Liver (tissue), 9 donors: ENCODE results near the gene SORCS2. TPM values are rescaled to one million over a fixed set of nuclear protein-coding genes. Genes with fewer than 3 reads are reported as not detected.

Experiments
- DNase-seq: peaks from one replicate; pipeline ENCODE4 v3.0.0-alpha.2; 2017; ENCODE audit warnings: low spot score
- H3K27ac ChIP-seq, 2 donors: one replicate each; pipeline ENCODE4 v1.7.0; 2013; ENCODE audit warnings: inconsistent platforms in 2 of 2, low read length in 2 of 2, control low read depth in 1 of 2, low read depth in 1 of 2, mild to moderate bottlenecking in 1 of 2
- H3K27me3 ChIP-seq, 4 donors: one replicate each; pipeline versions ENCODE4 v1.6.1 to v1.7.0; 2013; ENCODE audit warnings: low read length in 3 of 4, inconsistent platforms in 1 of 4, mild to moderate bottlenecking in 1 of 4, moderate library complexity in 1 of 4; ENCODE audit not compliant: control insufficient read depth in 4 of 4, insufficient read depth in 4 of 4
- H3K36me3 ChIP-seq, 4 donors: one replicate each; pipeline versions ENCODE4 v1.6.1 to v1.7.0; 2013; ENCODE audit warnings: low read length in 3 of 4, mild to moderate bottlenecking in 3 of 4, low read depth in 1 of 4, moderate library complexity in 1 of 4; ENCODE audit not compliant: control insufficient read depth in 4 of 4, insufficient read depth in 3 of 4
- H3K4me1 ChIP-seq, 4 donors: one replicate each; pipeline versions ENCODE4 v1.6.1 to v1.7.0; 2013; ENCODE audit warnings: low read length in 3 of 4, mild to moderate bottlenecking in 3 of 4, moderate library complexity in 1 of 4; ENCODE audit not compliant: control insufficient read depth in 4 of 4, insufficient read depth in 4 of 4
- H3K4me3 ChIP-seq, 3 donors: one replicate each; pipeline versions ENCODE4 v1.6.1 to v1.7.0; 2013; ENCODE audit warnings: low read length in 3 of 3, control low read depth in 1 of 3, low read depth in 1 of 3, mild to moderate bottlenecking in 1 of 3
- H3K9ac ChIP-seq, 2 donors: one replicate each; pipeline ENCODE4 v1.7.0; 2013; ENCODE audit warnings: low read length in 2 of 2, mild to moderate bottlenecking in 2 of 2, moderate library complexity in 2 of 2, control low read depth in 1 of 2, low read depth in 1 of 2
- H3K9me3 ChIP-seq, 4 donors: one replicate each; pipeline versions ENCODE4 v1.6.1 to v1.7.0; 2013; ENCODE audit warnings: low read length in 3 of 4; ENCODE audit not compliant: control insufficient read depth in 4 of 4
- EGR1 ChIP-seq, 2 donors: IDR thresholded peaks; 2 replicates each; pipeline ENCODE4 v1.6.1; 2016 to 2018; ENCODE audit warnings: antibody characterized with exemption in 2 of 2, low read depth in 2 of 2
- FOXA1 ChIP-seq: IDR thresholded peaks from 2 replicates; pipeline ENCODE4 v1.6.1; 2016; ENCODE audit warnings: antibody characterized with exemption
- FOXA2 ChIP-seq: IDR thresholded peaks from 2 replicates; pipeline ENCODE4 v1.6.1; 2016; ENCODE audit warnings: antibody characterized with exemption
- GABPA ChIP-seq, 2 donors: IDR thresholded peaks in 1 of 2; conservative IDR thresholded peaks in 1 of 2; 2 replicates each; pipeline ENCODE4 v1.6.1; 2016; ENCODE audit warnings: antibody characterized with exemption in 2 of 2, mild to moderate bottlenecking in 1 of 2, moderate library complexity in 1 of 2
- HNF4A ChIP-seq, 2 donors: conservative IDR thresholded peaks; 2 replicates each; pipeline ENCODE4 v1.6.1; 2016; ENCODE audit warnings: antibody characterized with exemption in 2 of 2, mild to moderate bottlenecking in 2 of 2
- HNF4G ChIP-seq: IDR thresholded peaks from 2 replicates; pipeline ENCODE4 v1.6.1; 2016; ENCODE audit warnings: antibody characterized with exemption
- JUND ChIP-seq, 2 donors: IDR thresholded peaks; 2 replicates each; pipeline ENCODE4 v1.6.1; 2016; ENCODE audit warnings: antibody characterized with exemption in 2 of 2
- NR2F2 ChIP-seq: IDR thresholded peaks from 2 replicates; pipeline ENCODE4 v1.6.1; 2016; ENCODE audit warnings: antibody characterized with exemption
- RAD21 ChIP-seq, 2 donors: IDR thresholded peaks; 2 replicates each; pipeline ENCODE4 v1.6.1; 2016; ENCODE audit warnings: antibody characterized with exemption in 2 of 2, mild to moderate bottlenecking in 2 of 2
- RXRA ChIP-seq, 2 donors: IDR thresholded peaks; 2 replicates each; pipeline ENCODE4 v1.6.1; 2017 to 2018; ENCODE audit warnings: antibody characterized with exemption in 2 of 2, mild to moderate bottlenecking in 1 of 2
- SP1 ChIP-seq: IDR thresholded peaks from 2 replicates; pipeline ENCODE4 v1.6.1; 2018; ENCODE audit warnings: antibody characterized with exemption, mild to moderate bottlenecking
- TAF1 ChIP-seq: conservative IDR thresholded peaks from 2 replicates; pipeline ENCODE4 v1.6.1; 2016; ENCODE audit warnings: antibody characterized with exemption, mild to moderate bottlenecking
- YY1 ChIP-seq: IDR thresholded peaks from 2 replicates; pipeline ENCODE4 v1.6.1; 2016; ENCODE audit warnings: antibody characterized with exemption, mild to moderate bottlenecking
- WGBS: extraction: QIAGEN DNeasy Blood & Tissue Kit; methylation state at CpG from one replicate; pipeline ENCODE4 v1.1.7; 2013; 5-methylcytosine and 5-hydroxymethylcytosine counted together
- polyA plus RNA-seq, 2 donors: library from polyadenylated mRNA; stranded (reverse) in 1 of 2; unstranded in 1 of 2; fragments of 200-250 nt in 1 of 2; fragments of >200 nt in 1 of 2; fragmentation: Nextera tagmentation in 1 of 2; extraction: Ambion mirVana in 1 of 2; gene quantifications; one replicate each; pipeline versions ENCODE4 v1.2.1 to v1.2.3, GENCODE V29; 2013 to 2015
- total RNA-seq, 2 donors: library from RNA; depleted of rRNA; stranded (reverse); fragments of >200 nt; gene quantifications; one replicate each; pipeline ENCODE4 v1.2.3, GENCODE V29; 2014
- TF ChIP-seq, protein P1 (sequence below): IDR thresholded peaks from 2 replicates; pipeline ENCODE4 v1.6.1; 2016; ENCODE audit warnings: antibody characterized with exemption, mild to moderate bottlenecking
- TF ChIP-seq, protein P2 (sequence below): IDR thresholded peaks from 2 replicates; pipeline ENCODE4 v1.6.1; 2016; ENCODE audit warnings: antibody characterized with exemption
- TF ChIP-seq, protein P3 (sequence below): IDR thresholded peaks from 2 replicates; pipeline ENCODE4 v1.6.1; 2016; ENCODE audit warnings: antibody characterized with exemption
- donor health status: healthy.
- donor health status: healthy.
- donor health status: healthy.
- donor health status: healthy.
- donor health status: healthy.

The SORCS2 gene
- total and polyA plus RNA-seq, 4 donors: 0.10 to 1.4 (median 0.92) TPM

DNA sequence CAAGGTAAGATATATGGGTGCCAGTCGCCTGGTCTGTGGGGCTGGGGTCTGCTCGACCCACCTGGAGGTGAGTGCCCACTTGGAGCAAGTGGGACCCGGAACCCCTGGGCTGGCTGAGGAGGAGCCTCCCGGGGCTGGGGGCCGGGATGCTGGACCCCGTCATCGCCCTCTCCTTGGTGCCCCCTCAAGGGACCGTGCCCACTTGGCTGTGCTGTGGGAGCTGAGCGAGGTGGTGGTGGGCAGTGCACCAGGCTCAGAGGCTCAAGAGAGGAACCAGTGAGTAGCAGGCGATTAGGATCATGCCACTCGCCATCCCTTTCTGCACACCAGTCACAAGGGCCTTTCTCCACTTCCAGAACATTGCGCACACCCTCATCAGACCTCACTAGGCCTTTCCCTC is 446.2 kb downstream of the SORCS2 start:
- DNase-seq: no peak
- Histone ChIP-seq H3K9me3 (no peaks in the 10 kb centered on the region), H3K9ac (no peak overlapping the region), H3K27me3 (peaks cover 0 to 3% (median 0%) of the 10 kb centered on the region in 4 donors), H3K36me3 (no peaks in the 10 kb centered on the region), H3K4me1 (peaks cover 3 to 11% (median 6%) of the 10 kb centered on the region in 4 donors), H3K27ac (peak overlapping the region in 1 of 2 donors; percentile 2), H3K4me3 (no peak overlapping the region)
- TF ChIP-seq FOXA2 (no peak), YY1 (no peak), GABPA (IDR thresholded peaks at IDR 0.05 in 1 of 2, conservative IDR thresholded peaks at IDR 0.05 in 1 of 2) (no peak), RXRA (IDR thresholded peaks at IDR 0.05) (no peak), TAF1 (no peak), EGR1 (IDR thresholded peaks at IDR 0.05; ENCODE audit: low read depth in 2 of 2) (no peak), NR2F2 (no peak), FOXA1 (no peak), HNF4G (no peak)
- TF ChIP-seq, protein P1, sequence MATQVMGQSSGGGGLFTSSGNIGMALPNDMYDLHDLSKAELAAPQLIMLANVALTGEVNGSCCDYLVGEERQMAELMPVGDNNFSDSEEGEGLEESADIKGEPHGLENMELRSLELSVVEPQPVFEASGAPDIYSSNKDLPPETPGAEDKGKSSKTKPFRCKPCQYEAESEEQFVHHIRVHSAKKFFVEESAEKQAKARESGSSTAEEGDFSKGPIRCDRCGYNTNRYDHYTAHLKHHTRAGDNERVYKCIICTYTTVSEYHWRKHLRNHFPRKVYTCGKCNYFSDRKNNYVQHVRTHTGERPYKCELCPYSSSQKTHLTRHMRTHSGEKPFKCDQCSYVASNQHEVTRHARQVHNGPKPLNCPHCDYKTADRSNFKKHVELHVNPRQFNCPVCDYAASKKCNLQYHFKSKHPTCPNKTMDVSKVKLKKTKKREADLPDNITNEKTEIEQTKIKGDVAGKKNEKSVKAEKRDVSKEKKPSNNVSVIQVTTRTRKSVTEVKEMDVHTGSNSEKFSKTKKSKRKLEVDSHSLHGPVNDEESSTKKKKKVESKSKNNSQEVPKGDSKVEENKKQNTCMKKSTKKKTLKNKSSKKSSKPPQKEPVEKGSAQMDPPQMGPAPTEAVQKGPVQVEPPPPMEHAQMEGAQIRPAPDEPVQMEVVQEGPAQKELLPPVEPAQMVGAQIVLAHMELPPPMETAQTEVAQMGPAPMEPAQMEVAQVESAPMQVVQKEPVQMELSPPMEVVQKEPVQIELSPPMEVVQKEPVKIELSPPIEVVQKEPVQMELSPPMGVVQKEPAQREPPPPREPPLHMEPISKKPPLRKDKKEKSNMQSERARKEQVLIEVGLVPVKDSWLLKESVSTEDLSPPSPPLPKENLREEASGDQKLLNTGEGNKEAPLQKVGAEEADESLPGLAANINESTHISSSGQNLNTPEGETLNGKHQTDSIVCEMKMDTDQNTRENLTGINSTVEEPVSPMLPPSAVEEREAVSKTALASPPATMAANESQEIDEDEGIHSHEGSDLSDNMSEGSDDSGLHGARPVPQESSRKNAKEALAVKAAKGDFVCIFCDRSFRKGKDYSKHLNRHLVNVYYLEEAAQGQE: no peak
- TF ChIP-seq, protein P2, sequence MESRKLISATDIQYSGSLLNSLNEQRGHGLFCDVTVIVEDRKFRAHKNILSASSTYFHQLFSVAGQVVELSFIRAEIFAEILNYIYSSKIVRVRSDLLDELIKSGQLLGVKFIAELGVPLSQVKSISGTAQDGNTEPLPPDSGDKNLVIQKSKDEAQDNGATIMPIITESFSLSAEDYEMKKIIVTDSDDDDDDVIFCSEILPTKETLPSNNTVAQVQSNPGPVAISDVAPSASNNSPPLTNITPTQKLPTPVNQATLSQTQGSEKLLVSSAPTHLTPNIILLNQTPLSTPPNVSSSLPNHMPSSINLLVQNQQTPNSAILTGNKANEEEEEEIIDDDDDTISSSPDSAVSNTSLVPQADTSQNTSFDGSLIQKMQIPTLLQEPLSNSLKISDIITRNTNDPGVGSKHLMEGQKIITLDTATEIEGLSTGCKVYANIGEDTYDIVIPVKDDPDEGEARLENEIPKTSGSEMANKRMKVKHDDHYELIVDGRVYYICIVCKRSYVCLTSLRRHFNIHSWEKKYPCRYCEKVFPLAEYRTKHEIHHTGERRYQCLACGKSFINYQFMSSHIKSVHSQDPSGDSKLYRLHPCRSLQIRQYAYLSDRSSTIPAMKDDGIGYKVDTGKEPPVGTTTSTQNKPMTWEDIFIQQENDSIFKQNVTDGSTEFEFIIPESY: no peak
- TF ChIP-seq, protein P3, sequence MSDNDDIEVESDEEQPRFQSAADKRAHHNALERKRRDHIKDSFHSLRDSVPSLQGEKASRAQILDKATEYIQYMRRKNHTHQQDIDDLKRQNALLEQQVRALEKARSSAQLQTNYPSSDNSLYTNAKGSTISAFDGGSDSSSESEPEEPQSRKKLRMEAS: no peak
- WGBS: 90% methylated on average over 12 of the region's 12 CpGs

DNA sequence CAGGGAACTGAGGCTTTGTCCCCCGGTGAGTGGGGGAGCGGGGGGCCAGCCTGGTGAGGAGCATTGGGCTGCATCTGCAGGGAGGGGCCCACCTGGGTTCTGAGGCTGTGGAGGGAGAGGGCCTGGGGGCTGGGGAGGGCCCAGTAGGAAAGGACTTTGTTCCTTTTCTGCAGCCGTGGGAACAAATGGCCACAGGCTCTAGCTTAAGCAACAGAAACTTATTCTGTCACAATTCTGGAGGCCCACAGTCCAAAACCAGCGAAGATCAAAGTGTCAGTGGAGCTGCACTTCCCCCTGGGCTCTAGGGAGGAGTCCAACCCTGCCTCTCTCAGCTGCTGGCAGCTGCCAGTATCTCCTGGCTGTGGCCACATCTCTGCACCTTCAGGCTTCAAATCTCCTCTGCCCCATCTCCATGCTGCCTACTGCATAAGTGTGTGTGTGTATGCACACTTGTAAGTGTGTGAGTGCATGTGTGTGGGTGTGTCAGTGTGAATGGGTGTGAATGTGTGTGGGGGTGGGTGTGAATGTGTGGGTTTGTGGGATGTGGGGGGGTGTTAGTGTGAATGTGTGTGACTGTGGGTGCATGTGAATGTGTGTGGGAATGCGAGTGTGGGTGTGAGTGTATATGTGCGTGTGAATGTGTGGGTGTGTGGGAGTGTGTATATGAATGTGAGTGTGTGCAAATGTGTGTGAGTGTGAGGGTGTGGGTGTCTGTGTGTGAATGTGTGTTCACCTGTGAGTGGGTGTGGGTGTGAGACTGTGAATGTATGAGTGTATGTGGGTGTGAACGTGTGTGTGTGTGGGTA is 446.8 kb downstream of the SORCS2 start:
- H3K4me1 ChIP-seq: peaks cover 3 to 11% (median 6%) of the 10 kb centered on the region in 4 donors
- no peaks in the 10 kb centered on the region for H3K36me3 ChIP-seq
- H3K4me3 ChIP-seq: no peak overlapping the region
- H3K27ac ChIP-seq: peak overlapping the region in 1 of 2 donors; percentile 2
- peaks cover 0 to 3% (median 1%) of the 10 kb centered on the region in 4 donors for H3K9me3 ChIP-seq
- H3K9ac ChIP-seq: no peak overlapping the region
- WGBS: 75% methylated on average over 7 of the region's 7 CpGs
- no peak for DNase-seq
- peaks cover 0 to 3% (median 0%) of the 10 kb centered on the region in 4 donors for H3K27me3 ChIP-seq
- TF ChIP-seq TAF1 (no peak), HNF4A (conservative IDR thresholded peaks at IDR 0.05) (peak; percentile 95 to 96), NR2F2 (no peak), RXRA (IDR thresholded peaks at IDR 0.05) (peak; percentile 69 to 88), YY1 (peak; percentile 71), GABPA (IDR thresholded peaks at IDR 0.05 in 1 of 2, conservative IDR thresholded peaks at IDR 0.05 in 1 of 2) (peak in 1 of 2 donors; percentile 44), FOXA2 (peak; percentile 19), HNF4G (peak; percentile 83), SP1 (peak; percentile 65), JUND (IDR thresholded peaks at IDR 0.05) (peak in 1 of 2 donors; percentile 61), RAD21 (IDR thresholded peaks at IDR 0.05) (peak; percentile 61 to 70)
- TF ChIP-seq, protein P3: peak; percentile 75
- TF ChIP-seq, protein P2: no peak
- TF ChIP-seq, protein P1: no peak
